ENCODE data around the gene SOWAHB.

The SOWAHB gene

DNA sequence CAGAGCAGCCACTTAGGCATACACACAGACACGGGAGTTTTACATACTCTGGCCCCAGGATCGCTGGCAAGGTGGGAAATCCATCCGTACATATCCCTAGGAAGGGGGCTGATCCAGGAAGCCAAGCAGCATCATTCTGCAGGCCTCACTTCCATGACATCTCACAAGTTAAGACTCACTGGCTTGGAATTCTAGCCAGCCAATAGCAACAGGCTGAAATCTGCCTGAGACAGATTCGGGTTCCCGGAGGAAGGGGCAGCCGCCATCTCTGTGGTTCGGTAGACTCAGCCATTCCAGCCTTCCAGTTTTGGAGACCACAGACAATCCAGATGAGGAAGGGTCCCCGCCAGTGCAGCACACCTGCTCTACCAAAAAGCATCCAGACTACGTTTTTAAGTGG, 31.3 kb downstream of the SOWAHB start:
- Histone ChIP-seq H3K9ac (ENCODE audit: low read depth, low read length, poor library complexity) (no peak overlapping the region), H2AFZ (ENCODE audit: low read length) (no peak overlapping the region), H2BK15ac (ENCODE audit: low read length) (no peak overlapping the region), H3K79me1 (ENCODE audit: low read depth, low read length) (no peaks in the 10 kb centered on the region), H3K14ac (ENCODE audit: low read length) (no peak overlapping the region), H2BK5ac (ENCODE audit: low read length) (no peak overlapping the region), H3K9me3 (replicated peaks in 1 of 2; ENCODE audit: control insufficient read depth in 2 of 2, insufficient read depth in 1 of 2, low read depth in 1 of 2, low read length in 2 of 2) (no peaks in the 10 kb centered on the region), H3K23ac (ENCODE audit: low read depth, low read length, poor library complexity) (no peak overlapping the region), H2BK12ac (ENCODE audit: low read length) (no peak overlapping the region), H3K4me1 (ENCODE audit: control insufficient read depth in 2 of 2, insufficient read depth in 1 of 2, low read depth in 1 of 2, low read length in 2 of 2) (no peaks in the 10 kb centered on the region), H2BK120ac (ENCODE audit: low read depth, low read length) (no peak overlapping the region), H3K4me3 (ENCODE audit: low read length in 2 of 2) (no peak overlapping the region), H4K8ac (ENCODE audit: low read depth, low read length) (no peak overlapping the region), H2AK5ac (ENCODE audit: low read depth, low read length) (no peak overlapping the region), H3K4me2 (ENCODE audit: insufficient read depth, low read length, poor library complexity, severe bottlenecking) (no peak overlapping the region), H3K18ac (ENCODE audit: low read length) (no peak overlapping the region), H3K27me3 (ENCODE audit: control insufficient read depth in 3 of 3, insufficient read depth in 3 of 3, low read depth in 1 of 3, low read length in 3 of 3) (peaks cover 0 to 9% (median 0%) of the 10 kb centered on the region in 3 experiments), H3K36me3 (replicated peaks in 1 of 2; ENCODE audit: control insufficient read depth in 2 of 2, insufficient read depth in 2 of 2, low read length in 2 of 2) (no peaks in the 10 kb centered on the region), H4K91ac (ENCODE audit: low read depth, low read length, poor library complexity) (no peak overlapping the region), H3K27ac (replicated peaks; ENCODE audit: low read length) (no peak overlapping the region), H3K4ac (ENCODE audit: low read length) (no peak overlapping the region)
- DNase-seq (ENCODE audit: low spot score): no peak
- WGBS, 2 donors (ENCODE audit: extremely low coverage in 2 of 2, insufficient read length in 2 of 2, insufficient replicate concordance in 1 of 2): no CpG with 5 or more reads among the region's 9 CpGs

DNA sequence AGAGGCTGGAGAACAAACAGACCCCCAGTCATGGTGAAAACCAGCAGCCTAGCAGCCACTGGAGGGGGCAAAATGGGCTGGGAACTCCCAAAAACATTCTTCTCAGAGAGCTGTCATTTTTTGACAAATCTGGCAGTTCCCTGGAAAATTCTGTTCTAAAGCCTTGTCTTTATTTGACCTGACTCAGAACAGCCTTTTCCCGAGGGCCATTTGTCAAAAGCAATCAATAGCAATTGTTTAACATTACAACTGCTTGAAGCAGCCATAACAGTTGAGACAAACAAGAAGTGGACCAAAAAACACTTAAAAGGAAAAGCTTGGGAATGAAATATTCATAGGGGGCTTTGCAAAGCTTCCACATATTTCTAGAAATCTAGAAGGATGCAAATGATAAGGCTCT, 39.6 kb downstream of the SOWAHB start:
- peaks cover 0 to 3% of the 10 kb centered on the region in 2 donors for H3K9me3 ChIP-seq (replicated peaks in 1 of 2; ENCODE audit: control insufficient read depth in 2 of 2, insufficient read depth in 1 of 2, low read depth in 1 of 2, low read length in 2 of 2)
- H3K36me3 ChIP-seq (replicated peaks in 1 of 2; ENCODE audit: control insufficient read depth in 2 of 2, insufficient read depth in 2 of 2, low read length in 2 of 2): no peaks in the 10 kb centered on the region
- H2BK5ac ChIP-seq (ENCODE audit: low read length): no peak overlapping the region
- no peak overlapping the region for H4K8ac ChIP-seq (ENCODE audit: low read depth, low read length)
- H3K23ac ChIP-seq (ENCODE audit: low read depth, low read length, poor library complexity): no peak overlapping the region
- H2BK120ac ChIP-seq (ENCODE audit: low read depth, low read length): no peak overlapping the region
- no peak overlapping the region for H3K27ac ChIP-seq (replicated peaks; ENCODE audit: low read length)
- no peak overlapping the region for H3K4me3 ChIP-seq (ENCODE audit: low read length in 2 of 2)
- H3K4ac ChIP-seq (ENCODE audit: low read length): no peak overlapping the region
- peaks cover 3 to 21% of the 10 kb centered on the region in 2 donors for H3K4me1 ChIP-seq (ENCODE audit: control insufficient read depth in 2 of 2, insufficient read depth in 1 of 2, low read depth in 1 of 2, low read length in 2 of 2)
- no peaks in the 10 kb centered on the region for H3K79me1 ChIP-seq (ENCODE audit: low read depth, low read length)
- H2BK12ac ChIP-seq (ENCODE audit: low read length): no peak overlapping the region
- no peak overlapping the region for H2AK5ac ChIP-seq (ENCODE audit: low read depth, low read length)
- no peak overlapping the region for H2BK15ac ChIP-seq (ENCODE audit: low read length)
- peaks cover 0 to 21% (median 0%) of the 10 kb centered on the region in 3 experiments for H3K27me3 ChIP-seq (ENCODE audit: control insufficient read depth in 3 of 3, insufficient read depth in 3 of 3, low read depth in 1 of 3, low read length in 3 of 3)
- H2AFZ ChIP-seq (ENCODE audit: low read length): no peak overlapping the region
- WGBS, 2 donors (ENCODE audit: extremely low coverage in 2 of 2, insufficient read length in 2 of 2, insufficient replicate concordance in 1 of 2): no CpG with 5 or more reads among the region's 1 CpG
- H3K9ac ChIP-seq (ENCODE audit: low read depth, low read length, poor library complexity): no peak overlapping the region
- H3K14ac ChIP-seq (ENCODE audit: low read length): no peak overlapping the region
- no peak overlapping the region for H3K4me2 ChIP-seq (ENCODE audit: insufficient read depth, low read length, poor library complexity, severe bottlenecking)
- no peak overlapping the region for H3K18ac ChIP-seq (ENCODE audit: low read length)
- no peak for DNase-seq (ENCODE audit: low spot score)
- H4K91ac ChIP-seq (ENCODE audit: low read depth, low read length, poor library complexity): no peak overlapping the region

DNA sequence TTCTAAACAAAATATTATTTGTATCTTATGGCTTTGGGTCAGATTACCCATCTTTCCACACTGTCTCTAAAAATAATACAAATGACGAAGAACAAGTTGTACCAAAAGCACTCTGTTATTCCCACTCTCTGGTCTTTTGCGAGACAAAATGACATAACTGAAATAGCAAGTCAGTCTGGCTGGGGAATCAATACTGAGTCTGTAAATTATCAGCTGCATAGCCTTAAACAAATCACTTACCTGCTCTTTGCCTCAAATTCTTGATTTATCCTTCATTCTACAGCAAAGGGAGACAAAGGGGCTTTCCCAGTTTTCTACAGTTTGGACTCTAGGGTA, 40.9 kb downstream of the SOWAHB start:
- H3K27ac ChIP-seq (replicated peaks; ENCODE audit: low read length): no peak overlapping the region
- H3K9me3 ChIP-seq (replicated peaks in 1 of 2; ENCODE audit: control insufficient read depth in 2 of 2, insufficient read depth in 1 of 2, low read depth in 1 of 2, low read length in 2 of 2): peaks cover 0 to 3% of the 10 kb centered on the region in 2 donors
- no peak overlapping the region for H2AFZ ChIP-seq (ENCODE audit: low read length)
- no peak overlapping the region for H3K23ac ChIP-seq (ENCODE audit: low read depth, low read length, poor library complexity)
- H3K27me3 ChIP-seq (ENCODE audit: control insufficient read depth in 3 of 3, insufficient read depth in 3 of 3, low read depth in 1 of 3, low read length in 3 of 3): peaks cover 0 to 27% (median 0%) of the 10 kb centered on the region in 3 experiments
- H3K4me2 ChIP-seq (ENCODE audit: insufficient read depth, low read length, poor library complexity, severe bottlenecking): no peak overlapping the region
- no peak overlapping the region for H3K18ac ChIP-seq (ENCODE audit: low read length)
- no peak overlapping the region for H4K91ac ChIP-seq (ENCODE audit: low read depth, low read length, poor library complexity)
- no peak overlapping the region for H2BK15ac ChIP-seq (ENCODE audit: low read length)
- no peak overlapping the region for H2BK12ac ChIP-seq (ENCODE audit: low read length)
- H3K4me1 ChIP-seq (ENCODE audit: control insufficient read depth in 2 of 2, insufficient read depth in 1 of 2, low read depth in 1 of 2, low read length in 2 of 2): peaks cover 3 to 21% of the 10 kb centered on the region in 2 donors
- DNase-seq (ENCODE audit: low spot score): no peak
- H3K4ac ChIP-seq (ENCODE audit: low read length): no peak overlapping the region
- H3K36me3 ChIP-seq (replicated peaks in 1 of 2; ENCODE audit: control insufficient read depth in 2 of 2, insufficient read depth in 2 of 2, low read length in 2 of 2): no peaks in the 10 kb centered on the region
- no CpG with 5 or more reads among the region's 2 CpGs for WGBS, 2 donors (ENCODE audit: extremely low coverage in 2 of 2, insufficient read length in 2 of 2, insufficient replicate concordance in 1 of 2)
- no peak overlapping the region for H2BK5ac ChIP-seq (ENCODE audit: low read length)
- no peaks in the 10 kb centered on the region for H3K79me1 ChIP-seq (ENCODE audit: low read depth, low read length)
- no peak overlapping the region for H3K9ac ChIP-seq (ENCODE audit: low read depth, low read length, poor library complexity)
- no peak overlapping the region for H4K8ac ChIP-seq (ENCODE audit: low read depth, low read length)
- no peak overlapping the region for H2BK120ac ChIP-seq (ENCODE audit: low read depth, low read length)
- H3K4me3 ChIP-seq (ENCODE audit: low read length in 2 of 2): no peak overlapping the region
- H2AK5ac ChIP-seq (ENCODE audit: low read depth, low read length): no peak overlapping the region
- H3K14ac ChIP-seq (ENCODE audit: low read length): no peak overlapping the region

DNA sequence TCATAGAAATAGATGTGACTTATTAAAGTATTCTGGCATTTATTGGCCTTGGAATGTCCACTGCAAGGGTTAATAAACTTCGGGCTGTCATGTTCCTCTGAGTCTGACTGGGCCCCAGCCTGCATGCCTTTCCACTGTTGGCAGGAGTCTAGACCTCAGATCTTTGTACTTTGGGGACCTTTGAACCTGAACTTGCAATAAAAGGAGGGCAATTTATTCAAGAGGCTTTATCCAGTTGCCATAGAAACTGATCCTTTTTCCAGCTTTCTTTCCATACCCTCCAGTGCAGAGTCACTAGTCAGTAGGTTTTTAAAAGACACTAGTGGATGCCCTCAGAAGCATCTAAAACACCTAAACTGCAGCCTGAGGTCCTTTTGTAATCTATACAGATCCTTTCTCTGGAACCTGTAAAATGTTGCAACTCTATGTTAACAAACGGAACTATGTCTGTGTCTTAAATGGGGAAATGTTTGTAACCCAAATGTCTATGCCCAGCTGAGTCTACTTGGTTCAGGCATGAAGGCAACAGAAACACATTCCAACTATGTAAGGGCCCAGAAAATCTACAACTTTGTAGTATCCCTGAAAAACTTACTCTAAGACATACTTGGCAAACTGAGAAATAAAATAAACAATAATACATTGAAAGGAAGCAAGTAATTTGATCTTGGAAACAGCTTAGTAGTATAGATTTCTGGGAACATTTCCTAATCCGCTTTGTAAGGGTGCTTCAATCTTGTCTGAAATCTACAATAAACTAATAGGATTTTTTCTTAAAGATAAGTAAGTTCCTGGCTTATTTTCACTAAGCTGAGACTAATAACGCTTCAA, 41.5 kb downstream of the SOWAHB start:
- Histone ChIP-seq H2AK5ac (ENCODE audit: low read depth, low read length) (no peak overlapping the region), H3K27ac (replicated peaks; ENCODE audit: low read length) (no peak overlapping the region), H2AFZ (ENCODE audit: low read length) (no peak overlapping the region), H3K9me3 (replicated peaks in 1 of 2; ENCODE audit: control insufficient read depth in 2 of 2, insufficient read depth in 1 of 2, low read depth in 1 of 2, low read length in 2 of 2) (peaks cover 0 to 3% of the 10 kb centered on the region in 2 donors), H3K18ac (ENCODE audit: low read length) (no peak overlapping the region), H3K9ac (ENCODE audit: low read depth, low read length, poor library complexity) (no peak overlapping the region), H3K4ac (ENCODE audit: low read length) (no peak overlapping the region), H3K14ac (ENCODE audit: low read length) (no peak overlapping the region), H3K27me3 (ENCODE audit: control insufficient read depth in 3 of 3, insufficient read depth in 3 of 3, low read depth in 1 of 3, low read length in 3 of 3) (peaks cover 0 to 27% (median 0%) of the 10 kb centered on the region in 3 experiments), H3K36me3 (replicated peaks in 1 of 2; ENCODE audit: control insufficient read depth in 2 of 2, insufficient read depth in 2 of 2, low read length in 2 of 2) (no peaks in the 10 kb centered on the region), H2BK12ac (ENCODE audit: low read length) (no peak overlapping the region), H4K8ac (ENCODE audit: low read depth, low read length) (no peak overlapping the region), H2BK120ac (ENCODE audit: low read depth, low read length) (no peak overlapping the region), H3K4me3 (ENCODE audit: low read length in 2 of 2) (no peak overlapping the region), H3K23ac (ENCODE audit: low read depth, low read length, poor library complexity) (no peak overlapping the region), H2BK5ac (ENCODE audit: low read length) (no peak overlapping the region), H3K4me2 (ENCODE audit: insufficient read depth, low read length, poor library complexity, severe bottlenecking) (no peak overlapping the region), H3K79me1 (ENCODE audit: low read depth, low read length) (no peaks in the 10 kb centered on the region), H2BK15ac (ENCODE audit: low read length) (no peak overlapping the region), H4K91ac (ENCODE audit: low read depth, low read length, poor library complexity) (no peak overlapping the region), H3K4me1 (ENCODE audit: control insufficient read depth in 2 of 2, insufficient read depth in 1 of 2, low read depth in 1 of 2, low read length in 2 of 2) (peaks cover 3 to 21% of the 10 kb centered on the region in 2 donors)
- no CpG with 5 or more reads among the region's 4 CpGs for WGBS, 2 donors (ENCODE audit: extremely low coverage in 2 of 2, insufficient read length in 2 of 2, insufficient replicate concordance in 1 of 2)
- DNase-seq (ENCODE audit: low spot score): no peak

All from neuronal stem cell (in vitro differentiated cells).